GM21515 (cell line): Measurements from ENCODE around the gene GFOD2.
"Not testable (repeated sequence)": the region's sequence is repeated elsewhere in the genome, so short reads cannot be mapped to it uniquely, and the experiment has no call there.

ENCODE experiments used
- ATAC-seq: cut with Tn5 transposase; IDR thresholded peaks from one replicate; pipeline ENCODE4 v1.9.1; 2021; ENCODE audit not compliant: unreplicated experiment

The GFOD2 gene

DNA sequence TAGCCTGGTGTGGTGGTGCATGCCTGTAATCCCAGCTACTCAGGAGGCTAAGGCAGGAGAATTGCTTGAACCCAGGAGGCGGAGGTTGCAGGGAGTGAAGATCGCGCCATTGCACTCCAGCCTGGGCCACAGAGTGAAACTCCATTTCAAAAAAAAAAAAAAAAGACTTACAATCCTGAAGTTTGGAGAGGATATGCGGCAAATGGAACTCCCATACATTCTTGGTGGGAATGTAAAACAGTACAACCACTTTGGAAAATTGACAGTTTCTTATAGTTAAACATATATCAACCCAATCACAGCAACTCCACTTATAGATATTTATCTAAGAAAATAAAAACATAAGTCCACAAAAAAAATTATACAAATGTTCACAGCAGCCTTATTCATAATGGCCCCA is 11.9 kb downstream of the GFOD2 start:
- no peak for ATAC-seq

DNA sequence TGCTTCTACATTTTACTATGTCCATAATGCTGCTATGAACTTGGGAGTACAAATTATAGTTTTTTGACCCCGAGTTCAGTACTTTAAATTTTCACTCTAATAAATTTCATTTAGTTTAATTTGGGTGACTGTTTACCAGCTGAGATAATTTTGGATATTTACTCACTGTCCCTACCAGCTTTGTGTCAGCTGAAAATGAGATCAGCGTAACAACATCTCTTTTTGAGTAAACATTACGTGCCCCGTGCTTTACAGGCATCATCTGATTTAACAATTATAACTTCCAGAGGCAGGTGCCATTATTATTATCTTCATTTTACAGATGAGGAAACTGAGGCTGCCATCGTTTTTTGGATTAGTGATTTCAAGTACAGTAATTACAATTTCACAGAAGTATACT is 15.0 kb downstream of the GFOD2 start:
- ATAC-seq: no peak

DNA sequence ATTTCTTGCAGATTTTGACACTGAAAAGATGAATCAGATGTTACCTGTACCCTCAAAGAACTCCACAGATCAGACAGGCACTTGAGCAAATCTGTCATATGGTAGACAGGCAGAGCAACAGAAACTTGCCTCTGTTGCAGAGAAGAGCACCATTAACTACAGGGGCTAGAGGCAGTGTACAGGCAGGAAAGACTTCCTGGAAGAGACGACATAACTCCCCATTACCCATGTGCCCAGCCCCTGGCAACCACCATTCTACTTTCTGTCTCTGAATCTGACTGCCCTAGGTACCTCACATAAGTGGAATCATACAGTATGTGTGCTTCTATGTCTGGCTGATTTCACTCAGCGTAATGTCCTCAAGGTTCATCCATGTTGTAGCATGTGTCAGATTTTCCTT is 15.5 kb downstream of the GFOD2 start:
- no peak for ATAC-seq

DNA sequence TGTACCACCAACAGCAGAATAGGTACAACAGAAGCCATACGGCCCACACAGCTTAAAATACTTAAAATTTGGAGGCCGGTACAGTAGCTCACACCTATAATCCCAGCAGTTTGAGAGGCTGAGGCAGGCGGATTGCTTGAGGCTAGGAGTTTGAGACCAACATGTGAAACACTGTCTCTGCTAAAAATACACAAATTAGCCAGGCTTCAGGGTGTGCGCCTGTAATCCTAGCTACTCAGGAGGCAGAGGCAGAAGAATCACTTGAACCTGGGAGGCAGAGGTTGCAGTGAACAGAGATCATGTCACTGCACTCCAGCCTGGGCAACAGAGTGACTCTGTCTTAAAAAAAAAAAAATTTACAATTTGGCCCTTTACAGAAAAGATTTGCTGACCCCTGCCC is 17.0 kb downstream of the GFOD2 start:
- ATAC-seq: no peak

DNA sequence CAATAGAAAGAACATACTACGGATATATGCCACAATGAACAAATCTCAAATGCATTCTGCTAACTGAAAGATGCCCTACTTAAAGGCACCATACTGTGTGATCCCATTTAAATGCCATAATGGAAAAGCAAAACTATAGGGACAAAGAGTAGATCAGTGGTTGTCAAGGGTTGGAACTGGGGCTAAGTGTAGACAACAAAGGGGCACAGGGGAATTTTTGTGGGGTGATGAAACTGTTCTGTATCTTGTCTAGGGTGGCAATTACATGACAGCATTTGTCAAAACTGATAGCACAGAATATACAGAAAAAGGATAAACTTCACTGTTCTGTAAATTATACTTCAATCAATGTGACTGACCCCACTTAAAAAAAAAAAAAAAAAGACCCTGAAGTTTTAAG is 17.7 kb downstream of the GFOD2 start:
- no peak for ATAC-seq

DNA sequence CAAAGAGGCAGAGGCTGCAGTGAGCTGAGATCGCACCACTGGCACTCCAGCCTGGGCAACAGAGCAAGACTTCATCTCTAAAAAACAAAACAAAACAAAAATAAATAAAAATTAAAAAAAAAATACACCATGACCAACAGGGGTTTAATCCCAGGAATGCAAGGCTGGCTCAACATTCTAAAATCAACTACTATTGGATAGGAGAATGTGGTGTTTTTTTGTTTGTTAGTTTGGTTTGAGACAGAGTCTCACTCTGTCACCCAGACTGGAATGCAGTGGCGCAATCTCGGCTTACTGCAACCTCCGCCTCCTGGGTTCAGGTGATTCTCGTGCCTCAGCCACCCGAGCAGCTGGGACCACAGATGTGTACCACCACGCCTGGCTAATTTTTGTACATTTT is 19.9 kb downstream of the GFOD2 start:
- no peak for ATAC-seq

DNA sequence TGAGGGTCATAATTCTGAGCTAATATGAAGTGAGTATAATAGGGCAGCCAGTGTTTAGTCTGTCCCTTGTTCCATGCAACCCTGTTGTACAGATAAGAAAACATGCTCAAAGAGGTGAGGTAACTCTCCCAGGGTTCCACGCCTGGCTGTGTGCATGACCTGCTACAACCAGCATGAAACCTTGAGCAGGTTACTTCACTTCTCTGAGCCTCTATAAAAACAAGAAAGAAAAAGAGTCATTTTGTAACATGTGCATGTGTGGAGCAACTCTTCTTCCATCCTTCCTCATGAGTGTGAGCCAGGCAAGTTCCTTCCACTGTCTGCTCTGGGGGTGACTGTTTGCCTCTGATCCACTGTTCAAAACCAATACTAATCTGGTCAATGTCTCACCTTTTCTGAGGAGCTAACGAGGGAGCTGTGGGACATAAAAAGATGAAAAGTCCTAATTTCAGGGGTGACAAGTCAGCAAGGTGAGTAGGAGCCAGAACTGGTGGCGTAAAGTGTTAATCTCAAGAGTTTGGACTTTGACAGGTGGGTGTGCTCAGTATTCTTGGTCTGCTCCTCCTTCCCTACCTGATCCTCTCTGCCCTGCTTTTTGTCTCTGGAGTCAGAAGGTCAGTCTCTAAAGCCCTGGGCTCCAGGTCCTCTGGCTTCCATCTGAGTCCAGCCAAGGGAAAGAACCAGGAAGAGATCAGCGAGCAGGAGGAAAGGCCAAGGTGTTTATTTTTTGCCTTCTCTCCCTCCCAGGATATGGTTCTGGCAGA is 21.5 kb downstream of the GFOD2 start:
- no peak for ATAC-seq

DNA sequence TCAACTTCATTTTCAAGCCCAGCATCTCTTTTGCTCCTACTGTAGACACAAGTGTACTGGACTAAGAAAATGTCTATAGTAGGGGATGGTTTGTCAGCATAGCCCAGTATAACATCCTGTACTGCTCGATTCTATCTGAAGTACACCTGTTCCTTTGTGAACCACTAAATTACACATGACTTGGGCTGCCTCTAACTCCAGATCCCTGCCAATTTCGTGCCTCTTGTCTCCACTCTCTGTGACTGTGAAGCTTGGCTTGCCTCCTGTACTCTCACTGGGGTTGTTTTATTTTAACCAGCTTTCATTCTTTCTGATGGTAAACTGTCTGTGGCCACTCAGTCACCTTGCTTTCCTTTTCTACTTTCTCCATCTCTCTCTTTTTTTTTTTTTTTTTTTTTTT is 24.5 kb downstream of the GFOD2 start:
- ATAC-seq: no peak

DNA sequence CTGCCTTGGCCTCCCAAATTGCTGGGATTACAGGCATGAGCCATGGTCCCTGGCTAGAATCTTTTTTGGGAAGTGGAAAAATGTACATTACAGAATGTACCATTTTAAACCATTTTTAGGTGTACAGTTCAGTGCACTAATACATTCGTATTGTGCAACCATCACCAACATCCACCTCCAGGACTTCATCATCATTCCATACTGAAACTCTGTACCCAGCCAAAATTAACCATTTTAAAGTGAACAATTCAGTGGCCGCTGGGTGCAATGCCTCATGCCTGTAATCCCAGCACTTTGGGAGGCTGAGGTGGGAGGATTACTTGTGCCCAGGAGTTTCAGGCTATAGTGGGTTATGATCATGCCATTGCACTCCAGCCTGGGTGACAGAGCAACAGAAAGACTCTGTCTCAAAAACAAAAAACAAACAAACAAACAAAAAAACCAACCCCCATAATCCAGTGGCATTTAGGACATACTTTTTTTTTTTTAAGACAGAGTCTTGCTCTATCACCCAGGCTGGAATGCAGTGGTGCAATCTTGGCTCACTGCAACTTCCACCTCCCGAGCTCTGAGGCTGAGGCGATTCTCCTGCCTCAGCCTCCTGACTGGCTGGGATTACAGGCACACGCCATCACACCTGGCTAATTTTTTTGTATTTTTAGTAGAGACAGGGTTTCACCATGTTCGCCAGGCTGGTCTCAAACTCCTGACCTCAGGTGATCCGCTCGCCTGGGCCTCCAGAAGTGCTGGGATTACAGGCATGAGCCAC is 25.4 kb downstream of the GFOD2 start:
- ATAC-seq: not testable (repeated sequence)

DNA sequence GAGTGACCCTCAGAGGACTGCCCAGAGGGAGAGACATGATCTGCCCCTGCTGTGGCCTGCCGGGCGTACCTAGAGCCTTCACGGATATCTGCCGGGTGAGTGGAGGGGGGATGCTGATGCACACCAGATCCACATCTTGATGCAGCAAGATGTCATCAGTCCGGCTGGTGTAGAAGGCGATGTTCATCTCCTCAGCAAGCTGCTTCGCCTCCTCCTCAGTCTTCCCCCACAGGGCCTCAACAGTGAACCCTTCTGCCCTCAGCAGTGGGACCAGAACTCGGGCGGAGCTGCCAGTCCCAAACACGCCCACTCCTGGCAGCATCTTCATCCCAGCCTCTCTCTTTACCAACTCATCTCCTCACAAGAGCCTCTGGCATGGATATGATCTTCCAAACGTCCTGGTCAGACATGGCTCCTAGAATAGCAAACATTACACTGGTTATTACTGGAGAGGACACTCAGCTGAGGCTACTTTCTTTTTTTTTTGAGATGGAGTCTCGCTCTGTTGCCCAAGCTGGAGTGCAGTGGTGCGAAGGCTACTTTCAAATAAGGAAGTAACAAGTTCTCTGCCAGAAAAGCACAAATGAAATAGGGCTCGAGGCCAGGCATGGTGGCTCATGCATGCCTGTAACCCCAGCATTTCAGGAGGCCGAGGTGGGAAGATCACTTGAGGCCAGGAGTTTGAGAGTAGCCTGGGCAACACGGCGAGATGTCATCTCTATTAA is 33.6 kb downstream of the GFOD2 start:
- no peak for ATAC-seq

DNA sequence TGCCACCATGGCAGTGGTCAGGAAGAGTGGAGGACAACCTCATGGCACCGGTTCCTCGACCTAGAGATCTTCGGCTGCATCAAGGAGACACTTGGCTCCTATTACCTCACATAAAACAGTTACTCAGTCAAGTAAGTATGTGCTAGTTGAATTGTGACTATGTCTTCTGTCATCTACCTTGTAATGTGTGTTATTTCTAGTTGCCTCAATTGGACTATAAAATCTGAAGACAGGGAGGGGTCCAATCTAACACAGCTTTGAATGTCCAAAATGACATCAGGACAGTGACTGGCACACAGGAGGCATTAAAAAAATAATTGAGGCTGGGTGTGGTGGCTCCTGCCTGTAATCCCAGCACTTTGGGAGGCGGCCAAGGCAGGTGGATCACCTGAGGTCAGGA is 35.3 kb downstream of the GFOD2 start:
- no peak for ATAC-seq

DNA sequence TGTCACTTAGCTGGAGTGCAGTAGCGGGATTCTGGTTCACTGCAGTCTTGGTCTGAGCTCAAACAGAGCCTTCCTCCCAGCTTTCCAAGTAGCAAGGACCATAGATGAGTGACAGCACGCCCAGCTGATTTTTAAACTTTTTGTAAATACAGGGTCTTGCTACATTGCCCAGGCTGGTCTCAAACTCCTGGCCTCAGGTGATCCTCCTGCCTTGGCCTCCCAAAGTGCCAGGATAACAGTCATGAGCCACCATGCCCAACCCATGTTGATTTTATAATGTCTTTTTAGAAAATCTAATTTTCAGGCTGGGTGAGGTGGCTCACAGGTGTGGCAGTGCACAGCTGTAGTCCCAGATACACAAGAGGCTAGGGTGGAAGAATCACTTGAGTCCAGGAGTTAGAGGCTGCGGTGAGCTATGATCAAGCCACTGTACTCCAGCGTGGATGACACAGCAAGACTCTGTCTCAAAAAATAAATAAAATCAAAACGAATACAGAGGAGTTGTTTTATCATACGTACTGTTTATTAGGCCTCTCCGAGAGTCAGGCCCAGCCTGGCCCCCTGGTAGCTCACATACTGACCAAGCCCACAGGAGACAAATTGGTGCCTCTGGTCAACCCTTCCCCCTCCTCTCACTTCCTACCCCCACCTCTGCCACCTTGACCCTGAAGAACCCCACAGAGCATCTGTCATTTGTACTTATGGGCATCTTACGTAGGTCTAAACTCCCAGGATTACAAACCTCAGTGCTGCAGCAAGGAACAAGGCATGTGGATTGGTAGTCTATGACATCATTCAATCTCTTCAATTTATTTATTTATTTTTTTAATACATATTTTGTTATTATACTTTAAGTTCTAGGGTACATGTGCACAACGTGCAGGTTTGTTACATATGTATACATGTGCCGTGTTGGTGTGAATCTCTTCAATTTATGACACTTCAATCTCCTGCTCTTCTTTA is 38.9 kb downstream of the GFOD2 start:
- no peak for ATAC-seq

DNA sequence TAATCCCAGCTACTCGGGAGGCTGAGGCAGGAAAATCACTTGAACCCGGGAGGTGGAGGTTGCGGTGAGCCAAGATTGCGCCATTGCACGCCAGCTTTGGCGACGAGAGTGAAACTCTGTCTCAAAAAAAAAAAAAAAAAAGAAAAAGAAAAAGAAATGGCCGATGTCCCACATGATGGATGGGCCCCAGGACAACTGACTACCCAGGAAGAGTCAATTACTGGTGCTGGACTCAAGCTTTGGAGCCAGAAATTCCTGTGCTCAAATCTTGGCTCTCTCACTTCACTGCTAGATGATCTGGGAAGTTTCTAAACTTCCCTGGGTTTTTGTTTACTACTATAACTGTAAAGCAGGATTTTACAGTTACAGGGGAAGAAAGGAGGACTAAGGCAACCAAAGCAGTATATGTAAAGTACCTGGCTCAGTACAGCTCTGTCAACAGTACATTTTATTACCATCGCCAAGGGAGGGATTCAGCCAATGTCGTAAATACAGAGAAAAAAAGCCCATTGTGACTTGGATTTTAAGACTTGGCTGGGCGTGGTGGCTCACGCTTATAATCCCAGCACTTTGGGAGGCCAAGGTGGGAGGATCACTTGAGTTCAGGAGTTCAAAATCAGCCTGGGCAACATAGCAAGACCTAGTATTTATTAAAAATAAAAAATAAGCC is 40.6 kb downstream of the GFOD2 start:
- no peak for ATAC-seq

DNA sequence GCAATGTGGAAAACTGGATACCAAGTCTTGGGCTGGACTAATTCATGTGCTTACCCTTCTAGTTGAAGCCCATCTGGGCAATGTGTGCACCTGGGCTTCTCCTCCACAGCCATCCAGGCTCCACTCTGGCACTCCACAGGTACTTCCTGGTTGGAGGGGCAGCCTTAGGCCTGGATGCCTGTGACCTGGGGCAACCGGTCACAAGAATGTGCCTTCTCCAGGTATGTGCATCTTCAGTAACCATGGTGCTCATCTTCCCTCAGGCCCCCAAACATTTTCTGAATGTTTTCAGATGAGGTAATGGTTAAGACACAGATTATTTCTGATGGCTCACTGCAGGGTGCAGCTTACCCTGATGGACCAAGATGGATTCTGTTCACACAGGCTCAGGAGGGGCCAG is 41.4 kb downstream of the GFOD2 start:
- ATAC-seq: no peak

DNA sequence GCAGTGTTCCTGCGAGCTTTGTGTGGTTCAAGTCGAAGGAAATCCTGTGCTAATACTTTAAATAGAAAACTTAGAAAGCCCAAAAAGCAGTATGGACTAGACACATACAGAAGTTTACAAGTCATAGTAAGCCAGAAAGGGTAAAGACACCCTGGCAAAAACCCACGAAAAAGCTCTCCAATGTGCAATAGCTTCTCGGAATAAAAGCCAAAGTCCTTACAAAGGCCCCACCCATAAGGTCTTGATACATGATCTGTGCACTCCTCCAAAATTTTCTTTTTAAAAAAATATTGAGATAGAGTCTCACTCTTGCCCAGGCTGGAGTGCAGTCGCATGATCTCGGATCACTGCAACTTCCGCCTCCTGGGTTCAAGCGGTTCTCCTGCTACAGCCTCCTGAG is 42.2 kb downstream of the GFOD2 start:
- ATAC-seq: no peak

DNA sequence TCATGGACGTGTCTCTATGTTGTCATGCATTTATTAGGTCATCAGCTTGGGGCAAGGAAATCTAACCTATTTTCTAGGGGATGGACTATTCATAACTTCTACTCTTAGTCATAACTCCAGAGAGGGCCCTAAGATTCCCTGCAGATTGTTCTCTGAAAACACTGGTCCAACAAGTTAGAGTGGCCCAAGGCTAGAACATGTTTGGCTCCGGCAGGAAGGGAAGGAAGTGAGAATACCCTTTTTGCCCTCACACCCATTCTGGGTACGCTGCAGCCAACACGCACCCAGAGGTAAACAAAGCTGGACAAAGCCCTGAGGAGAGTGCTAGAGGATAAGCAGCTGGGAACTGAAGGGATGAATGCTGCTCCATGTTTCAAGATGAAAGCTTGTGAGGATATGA is 42.6 kb downstream of the GFOD2 start:
- ATAC-seq: no peak

DNA sequence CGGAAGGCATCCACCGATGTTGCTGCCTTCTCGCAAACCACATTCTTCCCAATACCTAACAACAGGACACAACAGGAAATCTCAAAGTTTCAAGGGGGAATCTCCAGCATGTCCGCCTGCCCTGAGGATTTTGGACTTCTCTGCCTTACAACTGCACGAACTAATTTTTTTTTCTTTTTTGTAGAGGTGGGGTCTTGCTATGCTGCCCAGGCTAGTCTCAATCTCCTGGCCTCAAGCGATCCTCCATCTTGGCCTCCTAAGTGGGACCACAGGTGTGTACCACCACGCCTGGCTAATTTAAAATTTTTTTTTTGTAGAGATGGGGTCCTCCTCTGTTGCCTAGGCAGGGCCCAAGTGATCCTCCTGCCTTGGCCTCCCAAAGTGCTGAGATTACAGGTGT is 43.1 kb downstream of the GFOD2 start:
- no peak for ATAC-seq

DNA sequence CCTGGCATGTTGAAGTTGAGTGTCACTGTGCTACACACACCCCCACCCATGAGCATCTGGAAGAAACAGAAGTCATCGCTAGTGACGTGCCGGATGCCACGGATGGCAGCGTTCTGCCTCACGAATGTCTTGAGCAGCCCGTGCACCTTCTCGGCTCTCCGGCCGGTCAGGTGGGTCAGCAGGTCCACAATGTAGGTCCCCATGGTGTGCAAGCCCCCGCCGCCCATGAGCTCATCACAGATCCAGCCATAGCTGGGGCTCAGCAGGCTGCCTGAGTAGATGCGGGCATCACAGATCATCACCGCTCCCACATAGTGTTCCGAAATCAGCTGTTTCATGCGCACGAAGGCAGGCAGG is 43.6 kb downstream of the GFOD2 start:
- ATAC-seq: no peak

DNA sequence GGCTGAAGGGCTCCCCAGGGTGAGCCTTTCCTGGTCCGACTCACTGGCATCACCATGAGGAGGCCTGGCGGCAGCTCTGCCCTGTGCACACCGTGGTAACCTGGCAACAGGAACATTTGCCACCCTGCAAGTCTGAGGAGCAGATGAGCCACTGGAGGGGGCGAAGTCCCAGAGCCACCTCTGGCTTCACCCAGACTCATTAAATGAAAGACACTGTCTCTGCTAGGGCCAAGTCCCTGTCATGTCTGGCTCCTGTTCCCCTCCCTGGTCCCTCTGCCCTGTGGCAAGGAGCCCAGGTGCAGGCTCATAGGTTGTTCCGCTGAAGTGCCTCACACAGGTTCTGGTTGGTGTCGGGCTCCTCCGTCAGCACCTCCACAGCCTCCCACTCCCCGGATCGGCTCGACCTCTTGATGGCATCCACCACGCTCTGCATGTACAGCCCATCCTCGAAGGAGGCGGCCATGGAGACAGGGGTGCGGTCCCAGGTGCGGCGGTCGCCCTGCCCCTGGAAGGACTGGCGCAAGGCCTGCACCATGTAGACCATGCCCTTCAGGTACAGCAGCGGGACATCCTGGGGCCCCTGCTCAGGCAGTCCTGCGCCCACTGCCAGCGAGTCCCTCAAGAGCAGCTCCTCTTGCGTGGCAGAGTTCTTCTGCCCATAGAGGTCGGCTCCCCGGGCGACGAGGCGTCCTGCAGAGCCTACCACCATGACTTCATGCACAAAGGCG is 44.1 kb downstream of the GFOD2 start:
- no peak for ATAC-seq
